KMS-11 (cell line): Measurements from ENCODE around the gene CAVIN1.
A peak's percentile ranks its signal among the peaks of the same experiment; 100 is the strongest.

ENCODE experiments used
- H2AFZ ChIP-seq: fragments of 200-600 bp; sonication (generic); 2 replicates; pipeline ENCODE4 v1.6.1; 2016; ENCODE audit warnings: antibody characterized with exemption, mixed run types, low read depth
- H3K27ac ChIP-seq: fragments of 200-600 bp; sonication (generic); 2 replicates; pipeline ENCODE4 v1.6.1; 2016; ENCODE audit warnings: mild to moderate bottlenecking, mixed run types
- H3K27me3 ChIP-seq: fragments of 200-600 bp; sonication (generic); 2 replicates; pipeline ENCODE4 v1.6.1; 2017; ENCODE audit warnings: mild to moderate bottlenecking, low read depth, mixed run types, moderate library complexity; ENCODE audit not compliant: insufficient read depth
- H3K36me3 ChIP-seq: fragments of 200-600 bp; sonication (generic); 2 replicates; pipeline ENCODE4 v1.6.1; 2017; ENCODE audit warnings: mild to moderate bottlenecking, mixed run types; ENCODE audit not compliant: insufficient read depth
- H3K4me1 ChIP-seq: fragments of 200-600 bp; sonication (generic); 2 replicates; pipeline ENCODE4 v1.6.1; 2016; ENCODE audit warnings: mild to moderate bottlenecking, low read depth, mixed run types; ENCODE audit not compliant: poor library complexity, severe bottlenecking
- H3K4me2 ChIP-seq: fragments of 200-600 bp; sonication (generic); 2 replicates; pipeline ENCODE4 v1.7.0; 2016; ENCODE audit warnings: mild to moderate bottlenecking, mixed run types
- H3K4me3 ChIP-seq: fragments of 200-600 bp; sonication (generic); IDR thresholded peaks from 2 replicates; pipeline ENCODE4 v1.6.1; 2017; ENCODE audit warnings: low read depth, low read length, mixed read lengths; ENCODE audit not compliant: insufficient read depth
- H3K79me2 ChIP-seq: fragments of 200-600 bp; sonication (generic); 2 replicates; pipeline ENCODE4 v1.6.1; 2016; ENCODE audit warnings: low read depth, mixed run types; ENCODE audit not compliant: insufficient read depth
- H3K9ac ChIP-seq: fragments of 200-600 bp; sonication (generic); 2 replicates; pipeline ENCODE4 v1.6.1; 2016; ENCODE audit warnings: mild to moderate bottlenecking, mixed run types
- H4K20me1 ChIP-seq: fragments of 200-600 bp; sonication (generic); 2 replicates; pipeline ENCODE4 v1.6.1; 2016; ENCODE audit warnings: mild to moderate bottlenecking, mixed run types; ENCODE audit not compliant: insufficient read depth
- TF ChIP-seq, protein P1 (sequence below): fragments of 200-600 bp; sonication (generic); conservative IDR thresholded peaks from 2 replicates; pipeline ENCODE4 v1.6.1; 2017; ENCODE audit warnings: low read depth, mild to moderate bottlenecking, antibody characterized with exemption, low read length, moderate library complexity, mixed read lengths

CAVIN1 gene

GRCh38 chr17:42422958-42423712 is at the start of gene CAVIN1:
CAVIN1 (minus strand) TSS chr17:42423256; CDS start chr17:42423097, 159 bp downstream.
- Histone ChIP-seq H3K4me3 (no peak within 1 kb of the TSS), H3K4me2 (no peak within 1 kb of the TSS), H3K27ac (no peak within 1 kb of the TSS), H3K36me3 (no peaks in the 10 kb centered on the region), H3K27me3 (peaks cover 5% of the 10 kb centered on the region; the same call in 1 of the 2 replicates), H4K20me1 (no peaks in the 10 kb centered on the region), H3K4me1 (peaks cover 2% of the 10 kb centered on the region), H3K9ac (no peak within 1 kb of the TSS), H2AFZ (no peak within 1 kb of the TSS), H3K79me2 (no peaks in the 10 kb centered on the region)
- TF ChIP-seq, protein P1, sequence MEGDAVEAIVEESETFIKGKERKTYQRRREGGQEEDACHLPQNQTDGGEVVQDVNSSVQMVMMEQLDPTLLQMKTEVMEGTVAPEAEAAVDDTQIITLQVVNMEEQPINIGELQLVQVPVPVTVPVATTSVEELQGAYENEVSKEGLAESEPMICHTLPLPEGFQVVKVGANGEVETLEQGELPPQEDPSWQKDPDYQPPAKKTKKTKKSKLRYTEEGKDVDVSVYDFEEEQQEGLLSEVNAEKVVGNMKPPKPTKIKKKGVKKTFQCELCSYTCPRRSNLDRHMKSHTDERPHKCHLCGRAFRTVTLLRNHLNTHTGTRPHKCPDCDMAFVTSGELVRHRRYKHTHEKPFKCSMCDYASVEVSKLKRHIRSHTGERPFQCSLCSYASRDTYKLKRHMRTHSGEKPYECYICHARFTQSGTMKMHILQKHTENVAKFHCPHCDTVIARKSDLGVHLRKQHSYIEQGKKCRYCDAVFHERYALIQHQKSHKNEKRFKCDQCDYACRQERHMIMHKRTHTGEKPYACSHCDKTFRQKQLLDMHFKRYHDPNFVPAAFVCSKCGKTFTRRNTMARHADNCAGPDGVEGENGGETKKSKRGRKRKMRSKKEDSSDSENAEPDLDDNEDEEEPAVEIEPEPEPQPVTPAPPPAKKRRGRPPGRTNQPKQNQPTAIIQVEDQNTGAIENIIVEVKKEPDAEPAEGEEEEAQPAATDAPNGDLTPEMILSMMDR: no peak

DNA sequence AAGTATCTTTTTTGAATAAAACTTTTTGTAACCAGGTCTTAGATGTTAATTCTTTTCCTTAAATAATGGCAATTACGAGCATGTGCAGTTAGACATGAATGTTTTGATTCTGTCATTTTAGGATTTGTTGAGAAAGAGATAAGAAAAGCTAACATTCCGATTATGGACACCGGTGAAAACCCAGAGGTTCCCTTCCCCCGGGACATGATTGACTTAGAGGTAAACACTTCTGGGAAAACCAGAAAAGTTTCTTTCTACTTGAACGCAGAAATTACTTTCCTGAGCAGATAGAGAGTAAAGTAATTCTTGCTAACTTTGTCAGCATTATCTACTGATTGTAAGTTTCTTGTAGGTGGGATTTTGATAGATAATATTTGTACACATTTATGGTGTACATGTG is 44.8 kb upstream of the CAVIN1 start:
- Histone ChIP-seq H2AFZ (no peak overlapping the region), H3K9ac (no peak overlapping the region), H3K36me3 (peaks cover 15% of the 10 kb centered on the region; the same call in 1 of the 2 replicates), H3K27ac (no peak overlapping the region), H3K4me3 (no peak overlapping the region), H3K4me1 (peaks cover 22% of the 10 kb centered on the region), H3K4me2 (no peak overlapping the region), H4K20me1 (no peaks in the 10 kb centered on the region), H3K79me2 (peaks cover 18% of the 10 kb centered on the region; the same call in 1 of the 2 replicates), H3K27me3 (no peaks in the 10 kb centered on the region)
- TF ChIP-seq, protein P1: no peak

DNA sequence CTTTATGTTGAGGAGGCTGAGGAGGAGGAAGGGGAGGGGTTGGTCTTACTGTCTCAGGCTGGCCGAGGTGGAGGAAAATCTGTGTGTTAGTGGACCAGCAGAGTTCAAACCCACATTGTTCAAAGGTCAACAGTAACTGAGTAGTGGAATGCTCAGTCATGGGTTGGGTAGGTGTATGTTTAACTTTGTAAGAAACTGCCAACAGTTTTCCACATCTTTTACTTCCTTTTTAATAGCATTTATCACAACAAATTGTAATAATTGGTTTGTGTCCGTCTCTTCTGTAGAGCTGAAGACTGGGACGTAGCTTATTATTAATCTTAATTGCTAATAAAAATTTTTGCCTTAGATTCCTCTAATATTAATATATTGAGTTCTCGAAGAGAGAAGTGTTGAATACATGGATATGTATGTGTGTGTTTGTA is 40.9 kb upstream of the CAVIN1 start:
- Histone ChIP-seq H3K79me2 (peaks cover 43% of the 10 kb centered on the region), H3K27me3 (no peaks in the 10 kb centered on the region), H3K27ac (no peak overlapping the region), H3K4me1 (peaks cover 48% of the 10 kb centered on the region), H3K36me3 (peaks cover 15% of the 10 kb centered on the region; the same call in 1 of the 2 replicates), H4K20me1 (no peaks in the 10 kb centered on the region), H2AFZ (no peak overlapping the region), H3K4me2 (0 out of 2 replicates have a peak overlapping the region, but pooled peaks have one; percentile 4), H3K9ac (no peak overlapping the region), H3K4me3 (no peak overlapping the region)
- TF ChIP-seq, protein P1: no peak

GRCh38 chr17:42460371-42460770 is 37.3 kb upstream of the CAVIN1 start:
- H3K4me1 ChIP-seq: peaks cover 72% of the 10 kb centered on the region
- H3K27ac ChIP-seq: peak overlapping the region; percentile 93
- no peak overlapping the region for H2AFZ ChIP-seq
- H3K36me3 ChIP-seq: peaks cover 3% of the 10 kb centered on the region; the same call in 1 of the 2 replicates
- no peak overlapping the region for H3K4me3 ChIP-seq
- H3K9ac ChIP-seq: peak overlapping the region; percentile 82
- peaks cover 43% of the 10 kb centered on the region for H3K79me2 ChIP-seq
- no peaks in the 10 kb centered on the region for H4K20me1 ChIP-seq
- TF ChIP-seq, protein P1: no peak
- peak overlapping the region; percentile 94 for H3K4me2 ChIP-seq
- H3K27me3 ChIP-seq: no peaks in the 10 kb centered on the region
